T-helper 2 cell treated with Interferon-gamma antibody and Interleukin-4, amounts not matched to agents 5 μg/mL and 100 μg/mL, for 36 hours (primary cell): ENCODE measurements around the gene ZNRF1.
A peak's percentile ranks its signal among the peaks of the same experiment; 100 is the strongest.

ENCODE experiments used
- DNase-seq: peaks from one replicate; pipeline ENCODE4 v3.0.0; 2021; ENCODE audit warnings: low spot score
- H3K27ac Mint-ChIP-seq: one replicate; pipeline ENCODE4 v1.8.0; 2021; ENCODE audit warnings: mild to moderate bottlenecking, mixed read lengths
- H3K27me3 Mint-ChIP-seq: one replicate; pipeline ENCODE4 v1.8.0; 2021; ENCODE audit warnings: low read depth, mixed read lengths
- H3K36me3 Mint-ChIP-seq: one replicate; pipeline ENCODE4 v1.8.0; 2021; ENCODE audit warnings: low read depth, mixed read lengths
- H3K4me1 Mint-ChIP-seq: one replicate; pipeline ENCODE4 v1.8.0; 2021; ENCODE audit warnings: low read depth, mixed read lengths
- H3K4me3 Mint-ChIP-seq: one replicate; pipeline ENCODE4 v1.8.0; 2022; ENCODE audit warnings: mild to moderate bottlenecking, moderate library complexity, mixed read lengths
- H3K9me3 Mint-ChIP-seq: one replicate; pipeline ENCODE4 v1.8.0; 2021; ENCODE audit warnings: mixed read lengths

Gene ZNRF1

DNA sequence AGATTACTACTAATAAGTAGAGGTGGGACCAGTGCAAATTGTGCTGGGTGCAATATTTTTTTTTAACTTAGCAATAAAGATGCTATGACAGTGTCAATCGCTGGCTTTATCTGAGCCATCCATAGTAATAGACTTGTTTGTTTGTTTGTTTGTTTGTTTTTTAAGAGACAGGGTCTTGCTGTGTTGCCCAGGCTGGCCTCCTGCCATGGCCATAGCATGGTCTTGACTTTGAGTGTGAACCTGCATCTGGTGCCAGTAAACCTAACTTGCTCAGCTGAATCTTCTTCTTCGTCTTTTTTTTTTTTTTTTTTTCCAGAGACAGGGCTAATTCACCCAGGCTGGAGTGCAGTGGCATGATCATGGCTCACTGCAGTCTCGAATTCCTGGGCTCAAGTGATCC is 46.6 kb downstream of the ZNRF1 start:
- no peak for DNase-seq
- Mint-ChIP-seq H3K27ac (no peak overlapping the region), H3K4me1 (peaks cover 16% of the 10 kb centered on the region), H3K27me3 (no peaks in the 10 kb centered on the region), H3K9me3 (no peaks in the 10 kb centered on the region), H3K4me3 (no peak overlapping the region), H3K36me3 (peaks cover 22% of the 10 kb centered on the region)

DNA sequence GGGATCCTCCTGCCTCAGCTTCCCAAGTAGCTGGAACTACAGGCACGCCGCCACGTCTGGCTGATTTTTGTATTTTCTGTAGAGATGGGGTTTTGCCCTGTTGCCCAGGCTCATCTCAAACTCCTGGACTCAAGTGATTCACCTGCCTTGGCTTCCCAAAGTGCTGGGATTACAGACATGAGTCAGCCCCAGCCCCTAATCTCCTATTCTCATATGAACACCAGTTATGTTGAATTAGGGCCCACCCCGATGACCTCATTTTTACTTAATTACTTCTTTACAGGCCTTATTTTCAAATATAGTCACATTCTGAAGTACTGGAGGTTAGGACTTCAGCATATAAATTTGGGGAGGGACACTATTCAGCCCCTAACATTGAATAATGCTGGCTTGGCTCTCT is 49.2 kb downstream of the ZNRF1 start:
- Mint-ChIP-seq H3K9me3 (no peaks in the 10 kb centered on the region), H3K27me3 (no peaks in the 10 kb centered on the region), H3K4me3 (no peak overlapping the region), H3K4me1 (peaks cover 10% of the 10 kb centered on the region), H3K27ac (no peak overlapping the region), H3K36me3 (peaks cover 14% of the 10 kb centered on the region)
- DNase-seq, result no peak

DNA sequence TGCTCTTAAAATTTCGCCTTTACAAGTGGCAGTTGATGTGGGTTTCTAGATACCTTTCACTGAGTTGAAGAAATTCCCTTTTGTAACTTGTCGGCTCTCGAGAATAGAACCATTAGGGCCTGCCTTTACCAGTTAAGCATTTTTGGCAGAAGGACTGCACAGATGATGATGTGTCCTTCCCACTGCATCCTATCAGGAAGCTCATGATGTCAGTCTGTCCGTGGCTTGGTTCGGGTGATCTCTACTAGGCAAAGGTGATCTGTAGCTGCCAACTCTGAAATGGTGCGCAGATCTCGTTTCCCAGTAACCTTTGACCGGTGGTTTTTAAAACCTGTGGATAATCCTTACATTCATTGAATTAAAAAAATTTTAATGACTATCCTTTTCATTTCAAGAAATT is 49.7 kb downstream of the ZNRF1 start:
- Mint-ChIP-seq H3K36me3 (peaks cover 14% of the 10 kb centered on the region), H3K4me1 (peaks cover 5% of the 10 kb centered on the region), H3K9me3 (no peaks in the 10 kb centered on the region), H3K4me3 (no peak overlapping the region), H3K27ac (no peak overlapping the region), H3K27me3 (no peaks in the 10 kb centered on the region)
- no peak for DNase-seq

DNA sequence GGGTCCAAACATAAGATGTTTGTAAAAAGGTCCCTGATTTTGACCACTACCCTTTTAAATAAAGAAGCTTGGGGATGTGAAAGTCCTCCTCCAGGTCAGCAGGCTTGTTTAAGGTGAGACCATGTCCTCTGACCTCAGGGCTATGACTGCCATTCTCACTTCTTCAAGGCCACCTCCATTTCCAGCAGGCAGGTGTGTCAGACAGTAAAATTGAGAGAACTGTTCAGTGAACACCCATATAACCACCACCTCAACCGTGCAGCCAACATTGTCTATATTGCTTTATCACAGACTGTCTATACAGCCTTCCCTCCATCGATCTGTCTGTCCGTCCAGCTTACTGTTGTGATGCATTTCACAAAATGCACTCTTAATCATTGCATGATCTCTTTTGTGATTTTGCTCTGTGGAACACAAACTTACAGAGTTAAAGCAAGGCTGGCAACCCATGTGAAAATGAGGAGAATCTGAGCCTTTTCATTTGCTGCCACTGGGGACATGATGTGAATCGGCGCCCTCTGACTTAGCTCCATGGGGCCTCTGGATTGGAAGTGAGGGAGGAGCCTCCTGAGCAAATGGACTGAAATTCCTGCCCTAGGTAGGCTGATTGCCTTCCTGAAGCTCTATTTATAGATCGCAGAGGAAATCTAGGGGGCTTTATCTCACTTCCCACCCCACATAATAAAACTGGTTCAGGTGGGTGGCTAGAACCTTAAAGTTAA is 53.8 kb downstream of the ZNRF1 start:
- Mint-ChIP-seq H3K4me1 (peaks cover 13% of the 10 kb centered on the region), H3K4me3 (no peak overlapping the region), H3K36me3 (peaks cover 16% of the 10 kb centered on the region), H3K27me3 (no peaks in the 10 kb centered on the region), H3K27ac (no peak overlapping the region), H3K9me3 (no peaks in the 10 kb centered on the region)
- DNase-seq, result no peak

DNA sequence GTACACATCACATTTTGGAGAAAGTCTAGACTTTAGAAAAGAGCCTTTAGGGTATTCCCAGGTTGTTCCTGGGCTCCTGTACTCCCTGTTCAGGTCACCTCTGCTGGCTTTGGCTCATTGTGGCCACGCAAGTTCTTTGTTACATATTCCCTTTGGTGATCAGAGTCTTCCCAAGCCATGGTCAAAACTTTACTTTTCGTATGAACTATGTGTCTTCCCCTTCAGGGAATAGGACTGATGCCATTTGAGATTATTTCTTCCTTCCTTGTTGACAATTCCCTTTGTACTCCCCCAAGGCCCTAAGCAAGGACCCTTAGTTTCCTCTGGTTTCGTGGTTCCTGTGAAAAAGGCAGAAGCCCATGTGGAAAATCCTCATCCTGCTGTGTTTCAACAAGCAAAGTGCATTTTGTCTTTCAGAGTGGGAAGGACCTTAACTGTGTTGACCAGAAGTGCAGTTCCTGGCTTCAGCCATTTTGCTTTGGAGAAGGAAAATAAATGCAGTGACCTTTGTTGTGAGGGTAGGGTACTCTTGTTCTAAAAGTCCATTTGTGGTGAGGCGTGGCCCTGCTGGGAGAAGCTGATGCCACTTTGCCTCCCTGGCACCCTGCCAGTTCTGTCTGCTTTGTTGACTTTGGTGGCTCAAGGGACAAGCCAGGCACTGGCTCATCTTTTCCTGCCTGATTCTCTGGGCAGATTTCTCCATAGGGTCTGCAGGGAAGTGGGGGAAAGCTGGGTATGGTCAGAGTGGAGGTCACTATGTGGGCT is 55.1 kb downstream of the ZNRF1 start:
- Mint-ChIP-seq H3K27me3 (no peaks in the 10 kb centered on the region), H3K4me1 (peaks cover 13% of the 10 kb centered on the region), H3K4me3 (no peak overlapping the region), H3K27ac (no peak overlapping the region), H3K36me3 (peaks cover 10% of the 10 kb centered on the region), H3K9me3 (no peaks in the 10 kb centered on the region)
- no peak for DNase-seq

DNA sequence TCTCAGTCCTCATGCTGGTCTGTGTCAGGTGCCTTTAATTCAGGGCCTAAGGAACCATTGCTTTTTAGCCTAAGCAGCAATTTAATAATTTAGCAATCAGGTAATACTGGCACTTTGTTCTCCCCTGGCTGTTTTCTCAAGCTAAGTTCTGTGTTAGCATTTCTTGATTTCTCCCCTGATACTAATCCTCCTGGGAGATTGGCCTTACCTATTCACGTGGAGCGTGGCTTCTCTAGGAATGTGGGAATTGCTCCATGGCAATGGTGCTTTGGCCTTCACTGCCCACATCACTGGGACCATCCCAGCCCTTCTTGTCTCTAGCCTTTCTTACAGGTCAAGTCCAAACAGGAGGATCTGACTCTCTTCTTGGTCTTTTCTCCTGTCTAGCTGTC is 55.7 kb downstream of the ZNRF1 start:
- H3K27ac Mint-ChIP-seq, result no peak overlapping the region
- H3K27me3 Mint-ChIP-seq, result no peaks in the 10 kb centered on the region
- peaks cover 13% of the 10 kb centered on the region for H3K4me1 Mint-ChIP-seq
- H3K36me3 Mint-ChIP-seq, result peaks cover 9% of the 10 kb centered on the region
- DNase-seq, result no peak
- H3K4me3 Mint-ChIP-seq, result no peak overlapping the region
- no peaks in the 10 kb centered on the region for H3K9me3 Mint-ChIP-seq

DNA sequence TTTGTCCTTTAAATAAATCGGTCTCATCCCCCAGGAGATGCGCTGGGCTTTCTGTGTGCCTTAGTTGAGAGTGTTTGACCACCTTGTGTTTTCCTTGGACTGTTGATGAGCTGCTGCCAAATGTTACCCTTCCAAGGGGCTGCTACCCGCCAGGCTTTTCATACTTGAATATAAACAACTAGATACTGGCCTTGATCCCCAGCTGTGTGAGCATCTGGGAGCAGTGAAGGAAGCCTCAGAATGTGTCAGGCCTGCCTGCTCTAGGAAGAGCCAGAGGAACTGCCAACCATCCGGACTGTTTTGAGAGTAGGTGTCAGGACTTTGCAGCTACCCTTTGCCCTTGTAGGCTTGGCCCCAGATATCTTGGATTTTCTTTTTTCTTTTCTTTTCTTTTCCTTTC is 60.0 kb downstream of the ZNRF1 start:
- Mint-ChIP-seq H3K36me3 (peaks cover 8% of the 10 kb centered on the region), H3K9me3 (no peaks in the 10 kb centered on the region), H3K4me1 (peaks cover 29% of the 10 kb centered on the region), H3K4me3 (no peak overlapping the region), H3K27ac (no peak overlapping the region), H3K27me3 (no peaks in the 10 kb centered on the region)
- no peak for DNase-seq

DNA sequence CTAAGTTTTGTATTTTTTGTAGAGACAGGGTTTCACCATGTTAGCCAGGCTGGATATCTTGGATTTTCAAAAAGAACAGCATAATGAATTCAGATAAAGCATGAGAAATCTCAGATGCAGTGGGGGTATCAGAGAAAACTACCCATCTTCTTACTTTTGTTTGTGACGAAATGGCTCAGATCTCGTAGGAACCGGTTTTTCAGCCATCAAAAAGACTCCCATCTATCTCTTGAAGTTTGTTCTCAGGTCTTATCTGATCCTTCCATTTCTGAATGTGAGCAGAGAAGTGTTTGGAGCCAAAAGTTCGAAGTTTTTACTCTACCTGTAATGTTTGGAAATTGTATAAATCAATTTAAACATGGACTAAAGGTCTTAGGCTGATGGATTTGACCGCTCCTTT is 60.6 kb downstream of the ZNRF1 start:
- Mint-ChIP-seq H3K9me3 (no peaks in the 10 kb centered on the region), H3K4me3 (no peak overlapping the region), H3K27me3 (no peaks in the 10 kb centered on the region), H3K27ac (no peak overlapping the region), H3K36me3 (peaks cover 8% of the 10 kb centered on the region), H3K4me1 (peaks cover 30% of the 10 kb centered on the region)
- no peak for DNase-seq

DNA sequence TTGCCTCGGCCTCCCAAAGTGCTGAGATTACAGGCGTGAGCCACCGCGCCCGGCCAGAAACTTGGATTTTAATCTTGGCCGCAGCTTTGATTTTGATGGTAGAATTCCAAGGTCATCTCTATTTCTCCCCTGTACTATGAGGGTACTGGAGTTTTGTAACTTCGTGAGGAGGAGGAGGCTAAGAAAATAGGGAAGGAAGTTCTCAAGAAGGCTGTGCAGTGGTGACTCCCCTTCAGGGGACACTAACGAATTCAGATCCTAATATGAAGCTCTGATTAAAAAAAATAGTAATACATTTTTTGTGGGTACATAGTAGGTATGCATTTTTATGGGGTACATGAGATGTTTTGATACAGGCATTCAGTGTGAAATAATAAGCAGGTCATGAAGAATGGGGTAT is 61.9 kb downstream of the ZNRF1 start:
- no peak overlapping the region for H3K4me3 Mint-ChIP-seq
- H3K27me3 Mint-ChIP-seq, result no peaks in the 10 kb centered on the region
- no peak for DNase-seq
- H3K9me3 Mint-ChIP-seq, result no peaks in the 10 kb centered on the region
- H3K36me3 Mint-ChIP-seq, result peaks cover 7% of the 10 kb centered on the region
- H3K27ac Mint-ChIP-seq, result no peak overlapping the region
- H3K4me1 Mint-ChIP-seq, result peaks cover 38% of the 10 kb centered on the region

DNA sequence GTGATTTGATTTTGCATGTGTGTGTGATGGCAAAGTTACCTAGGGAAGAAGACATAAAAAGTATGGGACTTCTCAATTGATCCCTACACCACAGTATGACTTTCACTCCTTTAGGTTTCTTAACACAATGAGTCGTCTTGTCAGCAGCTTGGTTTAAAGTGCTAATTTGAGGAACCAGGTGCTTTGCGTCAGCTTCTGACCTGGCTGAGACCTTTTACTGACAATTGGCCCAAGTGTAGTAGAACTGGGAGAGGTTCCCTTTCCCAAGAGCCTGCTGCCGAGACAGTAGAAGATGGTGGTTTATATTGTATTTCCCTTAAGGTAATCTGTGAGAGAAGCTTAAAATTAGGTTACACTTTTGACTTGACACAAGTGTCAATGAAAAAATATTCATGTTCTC is 62.8 kb downstream of the ZNRF1 start:
- DNase-seq, result no peak
- H3K4me3 Mint-ChIP-seq, result no peak overlapping the region
- H3K27ac Mint-ChIP-seq, result no peak overlapping the region
- H3K27me3 Mint-ChIP-seq, result no peaks in the 10 kb centered on the region
- H3K36me3 Mint-ChIP-seq, result peaks cover 4% of the 10 kb centered on the region
- no peaks in the 10 kb centered on the region for H3K9me3 Mint-ChIP-seq
- peaks cover 42% of the 10 kb centered on the region for H3K4me1 Mint-ChIP-seq

DNA sequence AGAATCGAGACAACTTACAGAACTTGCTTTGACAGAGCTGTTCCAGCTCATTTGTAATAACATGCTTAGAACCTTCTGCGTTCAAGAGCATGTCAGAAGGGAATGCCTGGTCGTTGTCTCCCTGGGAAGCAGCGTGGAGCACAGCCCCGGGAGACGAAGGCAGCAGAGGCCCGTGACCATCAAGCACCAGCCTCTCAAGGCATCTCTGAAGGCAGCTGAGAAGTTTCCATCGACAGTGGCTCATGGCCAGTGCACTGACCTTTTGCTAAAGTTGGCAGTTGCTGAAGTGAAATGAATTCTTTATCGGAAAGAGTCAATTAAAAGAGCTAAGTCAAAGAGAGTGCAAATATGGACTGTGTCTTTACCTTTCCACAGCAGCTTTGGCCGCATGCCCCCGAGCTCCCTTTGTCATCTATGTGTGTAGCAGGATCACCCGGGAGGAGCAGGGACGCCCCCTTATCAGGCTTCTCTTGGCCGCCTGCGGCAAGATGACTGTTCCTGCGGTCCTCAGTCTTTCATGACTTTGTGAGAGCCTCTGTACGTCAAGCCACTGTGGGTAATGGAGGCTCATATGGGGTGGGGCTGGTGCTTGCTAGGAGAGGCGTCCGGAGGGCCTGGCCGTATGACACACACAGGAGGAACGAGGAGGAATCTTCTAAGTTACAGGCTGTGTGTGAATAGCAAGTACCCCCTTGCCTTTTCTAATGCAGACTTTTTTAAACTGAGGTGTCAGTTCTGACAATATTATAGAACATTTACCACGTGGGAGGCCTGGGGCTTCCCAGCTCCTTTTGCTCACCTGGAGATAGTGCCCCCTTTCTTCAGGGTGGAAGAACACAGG is 63.5 kb downstream of the ZNRF1 start:
- Mint-ChIP-seq H3K9me3 (no peaks in the 10 kb centered on the region), H3K27me3 (no peaks in the 10 kb centered on the region), H3K36me3 (peaks cover 4% of the 10 kb centered on the region), H3K27ac (no peak overlapping the region), H3K4me1 (peaks cover 48% of the 10 kb centered on the region), H3K4me3 (no peak overlapping the region)
- no peak for DNase-seq

DNA sequence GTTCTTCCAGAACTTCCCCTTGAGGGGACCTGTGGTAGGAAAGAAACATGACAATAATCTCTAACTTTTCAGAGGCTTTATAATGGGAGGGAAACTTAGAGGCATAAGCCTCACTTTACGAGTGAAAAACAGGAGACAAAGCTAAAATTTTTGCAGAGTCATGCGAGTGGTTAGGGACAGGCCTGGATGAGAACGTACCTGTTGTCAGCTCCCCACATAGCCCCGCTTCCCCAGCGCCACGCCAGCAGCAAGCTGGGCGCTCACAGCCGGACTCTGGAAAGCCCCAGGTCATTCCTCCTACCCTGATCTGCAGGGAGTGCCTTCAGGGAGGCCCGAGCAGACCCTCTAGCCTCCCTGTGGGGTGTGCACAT is 64.1 kb downstream of the ZNRF1 start:
- no peak overlapping the region for H3K27ac Mint-ChIP-seq
- no peak for DNase-seq
- no peaks in the 10 kb centered on the region for H3K9me3 Mint-ChIP-seq
- H3K4me3 Mint-ChIP-seq, result no peak overlapping the region
- H3K4me1 Mint-ChIP-seq, result peaks cover 52% of the 10 kb centered on the region
- H3K36me3 Mint-ChIP-seq, result peaks cover 4% of the 10 kb centered on the region
- H3K27me3 Mint-ChIP-seq, result no peaks in the 10 kb centered on the region

DNA sequence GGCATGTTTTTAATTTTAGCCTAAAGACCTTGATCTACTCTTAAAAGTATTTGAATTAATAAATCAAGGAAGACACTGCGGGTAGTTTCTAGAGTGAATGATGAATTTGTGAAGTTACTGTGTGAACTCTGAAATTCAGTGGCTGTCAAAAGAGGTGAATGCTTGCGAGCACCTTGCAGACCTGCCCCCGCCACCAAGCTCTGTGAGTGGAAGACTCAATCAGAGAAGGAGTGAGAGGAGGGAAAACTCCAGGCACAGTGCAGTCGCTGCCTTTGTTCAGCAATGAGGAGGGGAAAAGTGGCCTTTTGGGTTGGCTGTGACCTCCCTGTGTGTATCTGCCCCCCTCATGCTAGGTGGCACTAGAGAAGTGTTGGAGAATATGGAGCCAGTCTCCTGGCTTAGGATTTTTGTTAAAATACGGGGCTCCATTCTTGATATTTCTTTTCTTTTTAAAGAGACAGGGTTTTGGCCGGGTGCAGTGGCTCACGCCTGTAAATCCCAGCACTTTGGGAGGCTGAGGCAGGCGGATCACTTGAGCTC is 64.8 kb downstream of the ZNRF1 start:
- Mint-ChIP-seq H3K9me3 (no peaks in the 10 kb centered on the region), H3K4me1 (peaks cover 54% of the 10 kb centered on the region), H3K27ac (peak overlapping the region; percentile 55), H3K4me3 (peak overlapping the region; percentile 29), H3K36me3 (peaks cover 4% of the 10 kb centered on the region), H3K27me3 (no peaks in the 10 kb centered on the region)
- DNase-seq, result no peak
